Medulla oblongata (tissue), 1 donor: ENCODE measurements around the gene GRM1.

Experiments used
- DNase-seq: peaks from one replicate; pipeline ENCODE4 v3.0.0-alpha.2; 2015; ENCODE audit errors: extremely low spot score

GRM1 gene

DNA sequence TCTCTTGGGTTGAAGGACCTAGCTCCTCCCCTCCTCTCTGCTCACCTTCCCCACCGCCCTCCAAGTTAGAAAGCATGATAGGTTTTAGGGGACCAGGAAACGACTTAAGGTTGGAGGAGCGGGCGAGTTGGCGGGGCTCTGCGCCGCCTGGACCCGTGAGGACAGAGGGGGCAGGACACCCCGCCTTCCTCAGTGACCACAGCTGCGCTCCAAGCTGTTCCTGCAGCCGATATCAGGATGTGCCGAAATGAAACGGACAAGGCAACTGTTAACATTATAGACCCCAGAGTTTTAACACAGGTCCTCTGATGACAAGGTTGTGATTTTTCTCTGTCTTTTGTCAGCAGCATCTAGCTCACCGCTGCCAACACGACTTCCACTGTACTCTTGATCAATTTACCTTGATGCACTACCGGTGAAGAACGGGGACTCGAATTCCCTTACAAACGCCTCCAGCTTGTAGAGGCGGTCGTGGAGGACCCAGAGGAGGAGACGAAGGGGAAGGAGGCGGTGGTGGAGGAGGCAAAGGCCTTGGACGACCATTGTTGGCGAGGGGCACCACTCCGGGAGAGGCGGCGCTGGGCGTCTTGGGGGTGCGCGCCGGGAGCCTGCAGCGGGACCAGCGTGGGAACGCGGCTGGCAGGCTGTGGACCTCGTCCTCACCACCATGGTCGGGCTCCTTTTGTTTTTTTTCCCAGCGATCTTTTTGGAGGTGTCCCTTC is at the start of gene GRM1:
Gene GRM1 (plus strand): TSS at position 212 of the 722 bp plus-strand sequence. CDS start 456 bp downstream, at position 668.
- DNase-seq = no peak

DNA sequence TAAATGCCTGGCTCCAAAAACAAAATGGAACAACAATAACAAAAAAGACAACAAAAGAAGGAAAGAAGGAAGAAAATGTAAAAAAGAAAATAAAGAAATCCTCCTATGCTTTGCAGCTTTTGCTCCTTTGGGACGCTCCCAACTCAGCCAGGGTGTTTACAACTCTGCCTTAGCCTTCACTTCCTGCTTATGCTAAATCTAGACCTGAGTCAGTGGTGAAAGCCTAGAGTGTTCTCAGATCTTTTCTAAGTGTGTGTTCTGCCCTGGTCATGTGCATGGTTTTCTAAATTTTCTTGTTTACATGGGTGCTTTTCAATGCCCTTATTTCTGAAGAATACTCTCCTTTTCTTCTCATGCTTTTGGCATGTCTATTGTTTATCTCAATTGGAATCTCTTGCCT is 19.5 kb upstream of the GRM1 start:
- no peak for DNase-seq

DNA sequence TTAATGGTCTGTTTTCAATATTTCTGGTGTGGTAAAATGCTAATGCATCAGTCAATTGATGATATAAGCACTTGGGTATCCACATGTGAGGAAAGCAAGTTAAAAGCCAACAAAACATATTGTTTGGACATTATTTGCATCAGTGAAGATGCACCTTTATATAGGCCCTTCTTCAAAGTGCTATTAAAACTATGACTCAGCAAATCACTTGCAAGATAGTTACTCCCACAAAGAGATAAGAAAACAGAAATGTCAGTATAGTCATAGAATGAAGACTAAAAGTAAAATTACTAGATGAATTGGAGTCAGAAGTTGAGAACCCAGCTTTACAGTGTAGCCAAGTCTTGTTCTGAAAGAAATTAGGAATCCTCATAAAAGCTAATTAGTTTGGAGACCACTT is 14.6 kb upstream of the GRM1 start:
- DNase-seq = no peak

DNA sequence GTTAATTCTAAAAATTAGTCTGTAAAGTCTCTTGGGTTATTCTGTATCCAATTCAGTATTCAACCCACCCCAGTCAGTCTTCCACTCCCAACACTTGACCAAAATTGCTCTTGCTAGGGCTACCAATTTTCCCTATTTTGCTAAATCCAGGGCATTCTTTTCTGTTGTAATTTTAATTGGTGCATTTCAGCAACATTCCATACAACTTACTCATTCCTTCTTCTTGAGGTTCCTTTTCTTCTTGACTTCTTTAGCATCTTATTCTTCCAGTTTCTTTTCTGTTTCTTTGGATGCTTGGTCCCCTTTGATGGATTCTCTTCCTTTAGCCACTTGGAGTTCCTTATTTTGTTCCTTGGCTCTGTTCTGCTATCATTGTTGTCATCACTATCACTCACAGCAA is 11.2 kb upstream of the GRM1 start:
- DNase-seq = no peak

DNA sequence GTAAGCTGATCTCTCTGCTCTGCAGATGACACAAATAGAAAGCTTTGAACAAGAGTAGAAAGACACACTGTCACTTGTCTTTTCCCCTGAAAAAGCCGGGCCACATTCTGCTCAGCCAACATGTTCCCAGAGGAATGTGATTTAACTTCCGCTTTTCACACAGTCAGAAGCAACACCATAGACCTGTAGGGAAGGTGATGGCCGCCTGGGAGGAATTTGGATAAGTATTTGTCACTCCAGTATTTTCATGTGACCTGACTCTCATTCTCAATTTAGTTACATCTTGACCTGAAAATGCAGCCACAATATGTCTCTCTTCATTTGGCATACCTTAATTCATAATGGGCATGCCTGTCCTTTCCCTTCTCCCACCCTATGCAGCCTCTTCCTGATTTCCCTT is 2.0 kb upstream of the GRM1 start:
- no peak for DNase-seq

DNA sequence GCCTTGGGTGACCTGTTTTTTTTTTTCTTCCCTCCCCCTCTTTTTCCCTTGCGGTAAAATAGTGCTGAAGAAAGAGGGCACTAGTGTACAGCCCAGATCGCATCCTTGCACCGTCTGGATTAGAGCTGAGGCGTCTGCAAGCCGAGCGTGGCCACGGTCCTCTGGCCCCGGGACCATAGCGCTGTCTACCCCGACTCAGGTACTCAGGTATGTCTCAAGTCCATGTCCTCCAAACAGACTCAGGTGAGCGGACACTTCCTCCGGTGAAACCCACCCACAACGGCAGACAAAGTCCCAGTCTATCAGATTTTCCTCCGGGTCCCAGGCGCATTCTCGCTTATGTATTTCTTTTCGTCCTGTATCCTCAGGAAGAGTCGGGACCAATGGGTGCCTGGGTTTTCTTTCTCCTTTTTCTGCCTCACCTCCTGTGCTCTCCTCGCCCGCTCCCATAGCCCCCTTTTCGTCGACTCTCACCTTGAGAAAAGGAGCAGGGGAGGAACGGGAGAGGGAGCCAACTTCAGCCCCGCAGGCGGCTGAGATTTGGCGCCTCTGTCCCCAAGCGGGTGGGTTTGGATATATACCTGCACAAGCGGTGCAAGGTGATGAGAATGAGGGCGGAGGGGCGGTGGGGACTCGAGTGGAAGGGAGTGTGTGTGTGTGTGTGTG is 1.1 kb upstream of the GRM1 start:
- peak; percentile 9 for DNase-seq

DNA sequence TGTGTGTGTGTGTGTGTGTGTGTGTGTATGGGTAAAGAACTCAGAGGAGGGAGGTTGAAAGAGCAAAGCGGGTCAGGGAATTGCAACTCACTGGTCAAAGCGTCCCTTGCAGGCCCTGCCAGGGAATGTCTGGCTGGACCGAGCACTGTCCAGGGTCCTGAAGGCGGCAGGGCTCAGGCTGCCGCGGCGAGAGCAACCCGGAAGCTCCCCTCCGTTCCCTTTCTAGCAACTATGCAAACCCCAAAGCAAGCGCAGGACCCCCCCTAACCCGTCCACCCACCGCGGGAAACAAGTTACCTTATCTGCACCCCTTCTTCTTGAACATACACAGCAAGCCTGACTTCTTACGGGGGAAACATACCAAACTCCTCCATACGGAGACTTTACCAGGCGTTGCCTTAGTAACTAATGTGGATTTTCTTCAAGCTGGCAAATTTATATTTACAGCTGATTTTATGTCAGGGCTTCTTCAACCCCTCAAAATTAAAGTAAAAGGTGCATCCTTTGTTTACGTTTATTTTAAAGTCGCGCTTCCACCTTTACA is 538 bp upstream of the GRM1 start:
- DNase-seq = peak; percentile 42

DNA sequence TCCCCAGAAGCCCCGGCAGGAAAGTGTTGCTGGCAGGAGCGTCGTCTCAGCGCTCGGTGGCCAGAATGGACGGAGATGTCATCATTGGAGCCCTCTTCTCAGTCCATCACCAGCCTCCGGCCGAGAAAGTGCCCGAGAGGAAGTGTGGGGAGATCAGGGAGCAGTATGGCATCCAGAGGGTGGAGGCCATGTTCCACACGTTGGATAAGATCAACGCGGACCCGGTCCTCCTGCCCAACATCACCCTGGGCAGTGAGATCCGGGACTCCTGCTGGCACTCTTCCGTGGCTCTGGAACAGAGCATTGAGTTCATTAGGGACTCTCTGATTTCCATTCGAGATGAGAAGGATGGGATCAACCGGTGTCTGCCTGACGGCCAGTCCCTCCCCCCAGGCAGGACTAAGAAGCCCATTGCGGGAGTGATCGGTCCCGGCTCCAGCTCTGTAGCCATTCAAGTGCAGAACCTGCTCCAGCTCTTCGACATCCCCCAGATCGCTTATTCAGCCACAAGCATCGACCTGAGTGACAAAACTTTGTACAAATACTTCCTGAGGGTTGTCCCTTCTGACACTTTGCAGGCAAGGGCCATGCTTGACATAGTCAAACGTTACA is 817 bp downstream of the GRM1 start:
- no peak for DNase-seq

DNA sequence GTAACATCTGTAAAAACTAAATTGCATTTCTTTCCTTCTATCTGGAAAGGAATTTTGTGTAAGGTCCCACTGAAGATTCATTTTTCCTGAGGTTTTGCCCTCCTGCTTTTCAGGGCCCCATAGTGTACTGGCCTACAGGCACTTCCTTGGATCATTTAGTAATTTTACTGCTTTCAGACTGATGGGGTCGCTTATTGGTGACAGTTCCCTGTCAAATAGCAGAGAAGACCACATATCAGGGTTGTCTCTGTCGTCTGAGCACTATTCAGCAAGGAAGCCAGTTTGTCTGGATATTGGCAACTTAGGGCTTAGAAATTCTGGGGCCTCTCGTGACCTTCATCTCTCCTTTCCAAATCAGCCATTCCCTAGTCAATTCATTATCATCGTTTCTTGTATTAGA is 3.5 kb downstream of the GRM1 start:
- DNase-seq = no peak

DNA sequence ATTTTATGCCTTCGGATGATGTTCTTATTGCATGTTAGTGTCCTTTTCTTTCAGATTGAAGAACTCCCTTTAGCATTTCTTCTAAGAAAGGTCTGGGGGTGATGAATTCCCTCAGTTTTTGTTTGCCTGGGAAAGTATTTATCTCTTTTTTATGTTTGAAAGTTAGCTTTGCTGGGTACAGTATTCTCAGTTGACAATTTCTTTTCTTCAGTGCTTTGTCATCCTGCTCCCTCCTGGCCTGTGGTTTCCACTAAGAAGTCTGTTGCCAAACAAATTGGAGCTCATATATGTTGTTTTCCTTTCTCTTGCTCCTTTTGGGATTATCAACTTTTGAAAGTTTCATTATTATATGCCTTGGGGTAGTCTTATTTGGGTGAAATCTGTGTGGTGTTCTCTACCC is 11.5 kb downstream of the GRM1 start:
- DNase-seq = no peak

DNA sequence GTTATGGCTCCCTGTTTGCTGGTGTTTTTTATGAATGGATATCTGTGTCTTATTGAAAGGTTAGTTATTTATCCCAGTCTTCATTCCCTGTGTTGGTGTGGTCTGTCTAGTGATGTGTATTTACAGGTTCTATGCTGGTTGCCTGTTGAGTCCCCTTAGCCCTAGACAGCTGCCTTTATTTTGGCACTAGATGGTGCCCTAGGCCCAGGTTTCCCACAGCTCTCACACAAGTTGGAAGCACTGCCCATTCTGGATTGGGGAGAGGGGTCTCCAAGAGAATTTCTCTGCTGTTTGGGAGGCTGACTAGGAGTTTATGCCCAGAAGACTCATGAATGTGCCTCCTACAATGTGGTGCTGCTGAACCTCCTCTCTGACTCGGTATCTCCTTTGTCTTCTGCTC is 12.4 kb downstream of the GRM1 start:
- DNase-seq = peak; percentile 6

DNA sequence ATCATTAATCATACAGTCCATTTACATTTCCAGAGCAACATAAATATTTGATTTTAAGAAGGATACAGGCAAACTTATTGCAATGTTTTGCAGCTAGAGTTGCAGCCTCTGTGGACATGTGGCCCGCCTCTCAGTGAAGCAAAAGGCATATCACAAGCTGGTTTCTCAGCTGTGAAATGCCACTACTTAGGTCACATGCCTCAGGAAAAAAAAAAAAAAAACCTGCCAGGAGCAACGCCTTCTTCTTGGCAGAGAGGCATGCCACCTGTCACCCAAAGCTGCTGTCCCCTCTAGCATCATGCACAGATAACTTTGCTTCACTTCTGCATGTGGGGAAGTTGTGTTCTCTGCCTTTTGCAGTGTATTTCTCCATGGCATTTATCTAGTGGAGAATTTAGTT is 18.5 kb downstream of the GRM1 start:
- no peak for DNase-seq

DNA sequence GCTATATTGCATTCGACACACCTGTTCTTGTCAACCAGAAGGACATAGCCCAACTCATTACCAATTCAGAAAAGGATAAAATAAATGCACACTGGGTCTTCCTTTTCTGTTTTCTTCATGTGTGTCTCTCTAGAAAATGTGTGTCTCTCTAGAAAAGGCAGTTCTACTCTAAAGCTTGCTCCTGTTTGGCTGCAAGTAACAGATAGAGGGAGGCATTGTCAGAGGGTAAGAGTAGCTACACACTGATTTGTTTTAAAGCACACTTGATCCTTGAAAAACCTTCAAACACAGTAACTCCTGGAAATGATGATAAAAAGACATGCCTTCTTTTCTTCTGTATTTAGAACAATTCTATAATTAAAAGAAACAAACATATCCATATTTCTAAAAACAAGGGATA is 21.3 kb downstream of the GRM1 start:
- no peak for DNase-seq

DNA sequence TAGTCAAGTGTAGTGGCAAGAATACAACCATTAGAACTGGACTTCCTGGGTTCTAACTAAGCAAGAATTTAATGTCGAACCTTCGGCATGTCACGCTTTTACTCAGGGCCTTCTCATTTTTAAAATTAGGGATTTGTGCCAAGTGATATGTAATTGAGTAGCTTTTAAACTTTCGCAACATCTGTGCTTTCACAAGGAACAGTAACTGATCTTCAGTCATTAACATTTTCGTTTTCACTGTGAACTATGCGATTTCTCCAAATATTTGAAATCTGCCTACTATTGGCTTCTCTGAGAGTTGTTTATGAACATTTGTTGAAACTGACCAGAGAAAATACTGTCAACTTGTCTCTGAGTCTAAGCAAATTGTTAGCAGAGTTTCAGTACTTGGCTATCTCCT is 27.6 kb downstream of the GRM1 start:
- DNase-seq = no peak

DNA sequence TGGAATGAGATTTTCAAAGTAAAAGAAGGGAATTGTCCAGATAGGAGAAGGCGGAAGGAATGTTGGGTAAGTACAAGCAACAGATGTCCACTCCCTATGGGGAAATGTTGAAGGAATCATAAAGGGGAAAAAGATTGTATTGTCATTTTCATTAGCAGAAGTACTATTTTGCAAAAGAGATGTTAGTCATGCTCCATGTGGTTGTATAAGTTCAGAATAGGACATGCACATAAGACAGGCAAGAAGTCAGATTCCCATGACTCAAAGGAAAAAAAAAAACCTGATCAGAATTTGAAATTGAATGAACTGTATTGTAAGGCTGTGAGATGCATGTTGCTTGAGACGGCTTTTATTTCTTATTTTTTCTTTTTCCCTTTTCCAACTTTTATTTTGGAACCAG is 36.8 kb downstream of the GRM1 start:
- no peak for DNase-seq

DNA sequence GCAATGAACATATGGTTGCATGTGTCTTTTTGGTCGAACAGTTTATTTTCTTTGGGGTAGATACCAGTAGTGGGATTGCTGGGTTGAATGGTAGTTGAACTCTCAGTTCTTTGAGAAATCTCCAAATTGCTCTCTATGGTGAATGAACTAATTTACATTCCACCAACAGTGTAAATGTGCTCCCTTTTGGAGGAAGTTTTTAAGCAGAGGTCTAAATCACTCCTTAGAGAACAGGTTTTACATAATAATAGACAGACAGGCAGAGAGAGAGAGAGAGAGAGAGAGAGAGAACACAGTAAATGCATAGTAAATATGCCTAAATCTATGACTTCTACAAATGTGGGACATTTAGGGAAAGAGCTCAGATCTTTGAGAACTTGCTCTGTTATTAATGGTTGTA is 37.6 kb downstream of the GRM1 start:
- DNase-seq = no peak

DNA sequence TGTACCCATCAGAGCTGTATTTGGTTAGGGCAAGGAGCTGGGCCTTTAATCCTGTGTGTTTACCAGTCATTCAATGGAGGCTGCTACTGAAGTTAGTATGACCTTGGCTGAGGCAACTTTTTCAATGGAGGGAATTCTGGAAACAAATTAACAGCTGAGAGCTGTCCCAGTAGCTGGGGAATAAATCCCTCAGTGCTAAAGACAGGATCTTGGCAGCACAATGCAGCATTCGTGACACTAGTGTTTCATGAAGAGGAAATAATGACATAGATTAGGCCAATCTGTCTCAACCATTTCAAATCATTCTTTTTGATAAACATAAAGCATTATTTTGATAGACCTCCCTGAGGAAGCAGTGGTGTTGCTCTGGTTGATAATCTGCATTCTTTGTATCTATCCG is 42.9 kb downstream of the GRM1 start:
- DNase-seq = no peak

DNA sequence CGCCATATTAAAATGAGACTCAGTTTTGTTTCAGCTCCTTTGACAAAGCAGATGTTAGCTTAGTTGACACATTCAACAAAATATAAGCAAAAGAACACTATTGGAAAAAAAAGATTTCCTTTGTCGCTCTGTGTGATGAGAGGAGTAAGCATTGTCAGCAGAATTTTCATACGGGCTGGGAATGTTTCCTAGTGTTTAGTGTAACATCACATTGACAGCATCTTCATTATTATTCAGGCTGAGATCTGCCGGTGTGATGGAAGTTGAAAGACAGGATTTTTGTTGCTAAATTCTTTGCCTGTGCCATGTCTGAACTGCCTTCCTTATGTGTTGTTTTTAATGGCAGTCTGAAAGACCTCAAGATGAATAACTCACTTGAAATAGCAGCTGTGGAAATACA is 49.1 kb downstream of the GRM1 start:
- no peak for DNase-seq

DNA sequence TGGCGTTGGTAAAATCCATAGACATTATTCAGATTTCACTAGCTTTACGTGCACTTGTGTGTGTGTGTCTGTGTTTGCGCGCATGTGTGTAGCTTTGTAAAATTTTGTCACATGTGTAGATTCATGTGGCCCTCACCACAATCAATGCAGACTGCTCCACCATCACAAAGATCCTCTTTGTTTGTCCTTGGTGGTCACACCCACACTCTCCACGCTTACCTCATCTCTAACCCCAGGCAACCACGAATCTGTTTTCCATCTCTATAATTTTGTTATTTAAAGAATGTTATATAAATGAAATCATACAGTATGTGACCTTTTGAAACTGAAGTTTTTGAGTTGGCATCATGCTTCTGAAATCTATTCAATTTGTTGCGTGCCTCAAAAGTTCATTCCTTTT is 58.5 kb downstream of the GRM1 start:
- no peak for DNase-seq

DNA sequence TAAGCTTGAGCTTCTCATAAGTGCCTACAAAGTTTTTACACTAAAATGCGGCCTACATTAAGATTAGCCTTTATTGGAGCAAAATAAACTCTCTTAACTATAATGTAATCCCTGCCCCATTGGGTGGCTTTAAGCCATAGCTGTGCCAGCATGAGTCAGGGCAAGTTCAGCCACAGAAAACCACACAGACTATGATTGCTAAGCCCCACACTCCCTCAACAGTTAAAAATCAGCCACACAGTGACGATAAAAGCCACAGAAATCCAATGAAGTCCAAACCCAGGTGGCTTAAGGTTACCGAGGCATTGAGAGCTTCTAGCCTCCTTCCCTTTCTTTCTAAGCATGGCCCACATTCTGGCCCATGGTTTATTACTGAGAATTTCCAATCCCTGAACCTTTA is 61.6 kb downstream of the GRM1 start:
- DNase-seq = no peak

DNA sequence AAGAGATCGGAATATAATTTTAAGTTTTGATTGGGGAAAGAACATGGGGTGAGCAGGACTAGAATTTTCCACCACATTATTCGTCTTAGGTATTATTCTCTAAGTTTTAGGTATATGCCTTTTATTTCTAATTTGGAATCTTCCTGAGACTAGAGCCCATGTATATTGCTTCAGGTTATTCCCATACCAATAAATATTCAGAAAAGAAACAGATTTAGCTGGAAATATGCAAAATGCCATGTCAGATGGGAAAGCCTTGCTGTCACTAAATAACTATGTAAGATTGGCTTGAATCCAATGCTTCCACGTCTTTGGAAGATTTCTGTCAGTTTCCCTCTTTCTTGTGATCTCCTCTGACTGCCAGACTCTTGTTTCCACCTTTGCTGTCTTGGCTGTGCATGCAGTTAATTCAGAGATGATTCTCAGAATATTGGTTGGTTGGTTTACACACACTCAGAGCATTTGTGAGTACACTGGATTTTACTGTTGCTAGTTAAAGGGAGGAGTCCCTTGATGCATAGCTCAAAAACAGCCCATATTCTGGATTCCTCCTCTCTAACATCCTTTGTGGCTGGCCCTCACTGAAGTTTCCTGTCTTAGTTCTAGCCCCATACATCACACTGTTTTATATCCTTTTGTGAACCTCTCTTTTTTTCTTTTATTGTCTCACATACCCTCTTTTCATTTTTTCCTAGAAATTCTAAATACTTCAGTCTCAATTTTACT is 64.3 kb downstream of the GRM1 start:
- DNase-seq = no peak

DNA sequence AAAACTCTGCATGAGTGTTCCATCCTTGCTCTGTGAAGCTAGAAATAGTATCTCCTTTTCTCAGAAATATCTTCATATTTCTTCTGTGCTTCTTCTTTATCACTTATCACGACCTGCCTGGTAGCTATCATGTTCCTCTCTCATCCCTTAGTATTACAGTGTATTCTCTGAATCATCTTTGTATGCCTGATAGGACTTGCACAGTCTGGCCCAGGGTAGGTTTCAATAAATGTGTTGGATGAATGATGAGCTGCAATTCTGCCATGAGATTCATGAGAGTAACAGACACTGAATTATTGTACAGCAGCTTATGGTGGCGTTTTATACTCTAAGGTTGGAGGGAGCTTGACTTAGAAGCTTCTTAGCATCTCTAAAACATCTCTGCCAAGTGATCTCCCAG is 66.6 kb downstream of the GRM1 start:
- DNase-seq = no peak
